ENCODE results near the gene FMNL2.

Gene FMNL2

GRCh38 chr2:152452256-152452973, 117.4 kb downstream of the FMNL2 start:
- Histone ChIP-seq H3K9me3 (no peaks in the 10 kb centered on the region), H3K27me3 (no peaks in the 10 kb centered on the region), H3K36me3 (no peaks in the 10 kb centered on the region), H3K27ac (no peak overlapping the region), H3K4me1 (peaks cover 0 to 32% (median 0%) of the 10 kb centered on the region in 4 donors), H3K4me3 (no peak overlapping the region)
- no peak for DNase-seq
- intact Hi-C loops (cut with DNase I; ENCODE audit: low total_unique reads) = no loop called here
- TF ChIP-seq CTCF (IDR thresholded peaks at IDR 0.05) = no peak

- intact Hi-C loops (cut with DNase I; ENCODE audit: low total_unique reads) = no loop called here
- H3K27ac ChIP-seq = no peak overlapping the region
- peaks cover 0 to 34% (median 0%) of the 10 kb centered on the region in 4 donors for H3K4me1 ChIP-seq
- H3K9me3 ChIP-seq = no peaks in the 10 kb centered on the region
- no peaks in the 10 kb centered on the region for H3K27me3 ChIP-seq
- TF ChIP-seq CTCF (IDR thresholded peaks at IDR 0.05) = no peak
- H3K36me3 ChIP-seq = no peaks in the 10 kb centered on the region
- no peak for DNase-seq
- no peak overlapping the region for H3K4me3 ChIP-seq
These were observed 118.3 kb downstream of the FMNL2 start for GRCh38 chr2:152453129-152453911.

GRCh38 chr2:152454371-152454770, 119.4 kb downstream of the FMNL2 start:
- no peaks in the 10 kb centered on the region for H3K9me3 ChIP-seq
- H3K27me3 ChIP-seq = no peaks in the 10 kb centered on the region
- TF ChIP-seq CTCF (IDR thresholded peaks at IDR 0.05) = no peak
- H3K4me1 ChIP-seq = peaks cover 0 to 32% (median 0%) of the 10 kb centered on the region in 4 donors
- H3K36me3 ChIP-seq = no peaks in the 10 kb centered on the region
- no peak for DNase-seq
- intact Hi-C loops (cut with DNase I; ENCODE audit: low total_unique reads) = no loop called here
- no peak overlapping the region for H3K4me3 ChIP-seq
- H3K27ac ChIP-seq = no peak overlapping the region

- Histone ChIP-seq H3K9me3 (no peaks in the 10 kb centered on the region), H3K4me1 (peaks cover 0 to 37% (median 0%) of the 10 kb centered on the region in 4 donors), H3K27ac (no peak overlapping the region), H3K36me3 (no peaks in the 10 kb centered on the region), H3K4me3 (no peak overlapping the region), H3K27me3 (no peaks in the 10 kb centered on the region)
- TF ChIP-seq CTCF (IDR thresholded peaks at IDR 0.05) = no peak
- DNase-seq = no peak
- intact Hi-C loops (cut with DNase I; ENCODE audit: low total_unique reads) = no loop called here
These were observed 120.0 kb downstream of the FMNL2 start for GRCh38 chr2:152454960-152455359.

GRCh38 chr2:152455738-152456137, 120.8 kb downstream of the FMNL2 start:
- Histone ChIP-seq H3K4me3 (no peak overlapping the region), H3K4me1 (peaks cover 0 to 40% (median 0%) of the 10 kb centered on the region in 4 donors), H3K9me3 (no peaks in the 10 kb centered on the region), H3K36me3 (no peaks in the 10 kb centered on the region), H3K27ac (no peak overlapping the region), H3K27me3 (no peaks in the 10 kb centered on the region)
- intact Hi-C loops (cut with DNase I; ENCODE audit: low total_unique reads) = no loop called here
- TF ChIP-seq CTCF (IDR thresholded peaks at IDR 0.05) = no peak
- DNase-seq = no peak
